Measurements from ENCODE around the gene ECM2.

The ECM2 gene

GRCh38 chr9:92527832-92528521, 7.8 kb downstream of the ECM2 start:
- no peaks in the 10 kb centered on the region for H3K4me1 ChIP-seq (ENCODE audit: control insufficient read depth, low read length)
- no peak overlapping the region for H3K27ac ChIP-seq (ENCODE audit: low read depth, low read length)
- H3F3A ChIP-seq (ENCODE audit: control insufficient read depth, insufficient read depth) = no peaks in the 10 kb centered on the region
- no peaks in the 10 kb centered on the region for H4K20me1 ChIP-seq (ENCODE audit: control insufficient read depth, insufficient read depth, low read depth, low read length)
- no peaks in the 10 kb centered on the region for H3K36me3 ChIP-seq (ENCODE audit: control insufficient read depth, low read length)
- H3K79me2 ChIP-seq (ENCODE audit: control insufficient read depth, low read length) = no peaks in the 10 kb centered on the region
- no peak overlapping the region for H3K4me2 ChIP-seq (ENCODE audit: low read length)
- H3K27me3 ChIP-seq (ENCODE audit: control insufficient read depth, low read length) = no peaks in the 10 kb centered on the region
- no peaks in the 10 kb centered on the region for H3K9me2 ChIP-seq (replicated peaks; ENCODE audit: control insufficient read depth, low read length)
- H3K9me3 ChIP-seq (ENCODE audit: control insufficient read depth, insufficient read depth, low read length) = no peaks in the 10 kb centered on the region
- TF ChIP-seq EZH2phosphoT487 (IDR thresholded peaks at IDR 0.05; ENCODE audit: borderline replicate concordance, low read length) (no peak), CTCF (IDR thresholded peaks at IDR 0.05; ENCODE audit: low read depth, low read length, poor library complexity, severe bottlenecking) (no peak)
- H3K4me3 ChIP-seq (ENCODE audit: low read length) = no peak overlapping the region

- no peaks in the 10 kb centered on the region for H3K27me3 ChIP-seq (ENCODE audit: control insufficient read depth, low read length)
- no peaks in the 10 kb centered on the region for H3K36me3 ChIP-seq (ENCODE audit: control insufficient read depth, low read length)
- TF ChIP-seq EZH2phosphoT487 (IDR thresholded peaks at IDR 0.05; ENCODE audit: borderline replicate concordance, low read length) (no peak), CTCF (IDR thresholded peaks at IDR 0.05; ENCODE audit: low read depth, low read length, poor library complexity, severe bottlenecking) (no peak)
- no peaks in the 10 kb centered on the region for H4K20me1 ChIP-seq (ENCODE audit: control insufficient read depth, insufficient read depth, low read depth, low read length)
- no peaks in the 10 kb centered on the region for H3K9me2 ChIP-seq (replicated peaks; ENCODE audit: control insufficient read depth, low read length)
- H3K4me2 ChIP-seq (ENCODE audit: low read length) = no peak overlapping the region
- H3K27ac ChIP-seq (ENCODE audit: low read depth, low read length) = no peak overlapping the region
- no peaks in the 10 kb centered on the region for H3K9me3 ChIP-seq (ENCODE audit: control insufficient read depth, insufficient read depth, low read length)
- no peaks in the 10 kb centered on the region for H3K4me1 ChIP-seq (ENCODE audit: control insufficient read depth, low read length)
- no peak overlapping the region for H3K4me3 ChIP-seq (ENCODE audit: low read length)
- H3K79me2 ChIP-seq (ENCODE audit: control insufficient read depth, low read length) = no peaks in the 10 kb centered on the region
- H3F3A ChIP-seq (ENCODE audit: control insufficient read depth, insufficient read depth) = no peaks in the 10 kb centered on the region
Observed at GRCh38 chr9:92527291-92527828, 8.4 kb downstream of the ECM2 start.

GRCh38 chr9:92525306-92525705, 10.5 kb downstream of the ECM2 start:
- H3K79me2 ChIP-seq (ENCODE audit: control insufficient read depth, low read length) = no peaks in the 10 kb centered on the region
- no peaks in the 10 kb centered on the region for H3F3A ChIP-seq (ENCODE audit: control insufficient read depth, insufficient read depth)
- H3K9me2 ChIP-seq (replicated peaks; ENCODE audit: control insufficient read depth, low read length) = no peaks in the 10 kb centered on the region
- TF ChIP-seq CTCF (IDR thresholded peaks at IDR 0.05; ENCODE audit: low read depth, low read length, poor library complexity, severe bottlenecking) (no peak), EZH2phosphoT487 (IDR thresholded peaks at IDR 0.05; ENCODE audit: borderline replicate concordance, low read length) (no peak)
- no peak overlapping the region for H3K4me3 ChIP-seq (ENCODE audit: low read length)
- H3K9me3 ChIP-seq (ENCODE audit: control insufficient read depth, insufficient read depth, low read length) = no peaks in the 10 kb centered on the region
- H3K27ac ChIP-seq (ENCODE audit: low read depth, low read length) = no peak overlapping the region
- H3K27me3 ChIP-seq (ENCODE audit: control insufficient read depth, low read length) = no peaks in the 10 kb centered on the region
- H4K20me1 ChIP-seq (ENCODE audit: control insufficient read depth, insufficient read depth, low read depth, low read length) = no peaks in the 10 kb centered on the region
- H3K36me3 ChIP-seq (ENCODE audit: control insufficient read depth, low read length) = no peaks in the 10 kb centered on the region
- no peak overlapping the region for H3K4me2 ChIP-seq (ENCODE audit: low read length)
- H3K4me1 ChIP-seq (ENCODE audit: control insufficient read depth, low read length) = no peaks in the 10 kb centered on the region
